SU-DHL-6 (cell line): ENCODE measurements around the gene PRR12.

Experiments used
- CTCF ChIP-seq: fragments of 200-600 bp; sonication (generic); IDR thresholded peaks from one replicate; pipeline ENCODE4 v1.5.1; 2017; ENCODE audit warnings: antibody characterized with exemption, mild to moderate bottlenecking, low read length, moderate library complexity; ENCODE audit not compliant: insufficient read depth, poor library complexity, severe bottlenecking
- EZH2phosphoT487 ChIP-seq: fragments of 200-600 bp; sonication (generic), shearing (Covaris generic); conservative IDR thresholded peaks from 2 replicates; pipeline ENCODE4 v1.6.1; 2018; ENCODE audit warnings: mild to moderate bottlenecking, antibody characterized with exemption, low read length, moderate library complexity, mixed read lengths

- TF ChIP-seq CTCF, result no peak
- no peak for TF ChIP-seq EZH2phosphoT487
Observed at GRCh38 chr19:49664171-49665035, 73.4 kb downstream of the PRR12 start.
